Measurements from ENCODE around the gene NDST4.

DNA sequence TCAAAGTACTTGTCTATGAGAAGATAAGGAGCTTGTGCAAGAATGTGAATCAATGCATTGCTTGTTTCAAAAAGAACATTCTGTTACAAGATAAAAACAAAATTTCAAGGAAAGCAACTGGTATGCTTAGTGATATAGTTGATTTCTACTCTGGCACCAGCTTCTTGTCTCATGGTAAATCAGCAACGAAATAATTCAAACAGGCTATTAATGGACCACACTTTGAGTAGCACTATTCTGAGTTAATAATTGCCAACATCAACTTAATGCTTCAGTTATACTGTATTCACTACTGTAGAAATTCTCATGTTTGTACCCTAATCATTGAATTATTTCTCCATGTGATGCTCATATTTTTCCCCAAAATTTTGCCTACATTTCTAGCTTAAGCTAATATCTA is 252.6 kb downstream of the NDST4 start:
- TF ChIP-seq, protein P1, sequence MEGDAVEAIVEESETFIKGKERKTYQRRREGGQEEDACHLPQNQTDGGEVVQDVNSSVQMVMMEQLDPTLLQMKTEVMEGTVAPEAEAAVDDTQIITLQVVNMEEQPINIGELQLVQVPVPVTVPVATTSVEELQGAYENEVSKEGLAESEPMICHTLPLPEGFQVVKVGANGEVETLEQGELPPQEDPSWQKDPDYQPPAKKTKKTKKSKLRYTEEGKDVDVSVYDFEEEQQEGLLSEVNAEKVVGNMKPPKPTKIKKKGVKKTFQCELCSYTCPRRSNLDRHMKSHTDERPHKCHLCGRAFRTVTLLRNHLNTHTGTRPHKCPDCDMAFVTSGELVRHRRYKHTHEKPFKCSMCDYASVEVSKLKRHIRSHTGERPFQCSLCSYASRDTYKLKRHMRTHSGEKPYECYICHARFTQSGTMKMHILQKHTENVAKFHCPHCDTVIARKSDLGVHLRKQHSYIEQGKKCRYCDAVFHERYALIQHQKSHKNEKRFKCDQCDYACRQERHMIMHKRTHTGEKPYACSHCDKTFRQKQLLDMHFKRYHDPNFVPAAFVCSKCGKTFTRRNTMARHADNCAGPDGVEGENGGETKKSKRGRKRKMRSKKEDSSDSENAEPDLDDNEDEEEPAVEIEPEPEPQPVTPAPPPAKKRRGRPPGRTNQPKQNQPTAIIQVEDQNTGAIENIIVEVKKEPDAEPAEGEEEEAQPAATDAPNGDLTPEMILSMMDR (IDR thresholded peaks at IDR 0.05; ENCODE audit: borderline replicate concordance, extremely low read depth, low read length, poor library complexity, severe bottlenecking): no peak
- TF ChIP-seq EZH2 (IDR thresholded peaks at IDR 0.05; ENCODE audit: borderline replicate concordance, low read depth, low read length, severe bottlenecking): no peak

All from DND-41 (cell line).